ENCODE measurements around the gene C1orf159.

The C1orf159 gene

GRCh38 chr1:1042835-1043234 lies 73.1 kb downstream of the C1orf159 start:
- Histone ChIP-seq H3K4me1 (ENCODE audit: low read length) (no peaks in the 10 kb centered on the region), H3K27me3 (replicated peaks; ENCODE audit: insufficient read depth, low read length) (peaks cover 81% of the 10 kb centered on the region), H2AFZ (ENCODE audit: low read length) (no peak overlapping the region), H3K79me2 (ENCODE audit: low read length) (no peaks in the 10 kb centered on the region), H3K9me3 (replicated peaks; ENCODE audit: insufficient read depth, low read length) (no peaks in the 10 kb centered on the region), H3K4me2 (ENCODE audit: low read depth, low read length) (no peak overlapping the region), H3K9ac (ENCODE audit: low read length) (no peak overlapping the region), H4K20me1 (ENCODE audit: insufficient read depth, low read length) (no peaks in the 10 kb centered on the region), H3K36me3 (replicated peaks; ENCODE audit: insufficient read depth, low read length) (no peaks in the 10 kb centered on the region), H3K4me3 (ENCODE audit: low read length) (no peak overlapping the region), H3K27ac (ENCODE audit: low read length) (no peak overlapping the region), H3F3A (ENCODE audit: insufficient read depth, low read length) (no peaks in the 10 kb centered on the region), H3K9me2 (replicated peaks; ENCODE audit: insufficient read depth, low read length) (no peaks in the 10 kb centered on the region)
- TF ChIP-seq EZH2 (optimal IDR thresholded peaks at IDR 0.05; ENCODE audit: low read depth, low read length) (no peak), EZH2phosphoT487 (IDR thresholded peaks at IDR 0.05; ENCODE audit: low read length) (no peak)
- TF ChIP-seq, protein P1, sequence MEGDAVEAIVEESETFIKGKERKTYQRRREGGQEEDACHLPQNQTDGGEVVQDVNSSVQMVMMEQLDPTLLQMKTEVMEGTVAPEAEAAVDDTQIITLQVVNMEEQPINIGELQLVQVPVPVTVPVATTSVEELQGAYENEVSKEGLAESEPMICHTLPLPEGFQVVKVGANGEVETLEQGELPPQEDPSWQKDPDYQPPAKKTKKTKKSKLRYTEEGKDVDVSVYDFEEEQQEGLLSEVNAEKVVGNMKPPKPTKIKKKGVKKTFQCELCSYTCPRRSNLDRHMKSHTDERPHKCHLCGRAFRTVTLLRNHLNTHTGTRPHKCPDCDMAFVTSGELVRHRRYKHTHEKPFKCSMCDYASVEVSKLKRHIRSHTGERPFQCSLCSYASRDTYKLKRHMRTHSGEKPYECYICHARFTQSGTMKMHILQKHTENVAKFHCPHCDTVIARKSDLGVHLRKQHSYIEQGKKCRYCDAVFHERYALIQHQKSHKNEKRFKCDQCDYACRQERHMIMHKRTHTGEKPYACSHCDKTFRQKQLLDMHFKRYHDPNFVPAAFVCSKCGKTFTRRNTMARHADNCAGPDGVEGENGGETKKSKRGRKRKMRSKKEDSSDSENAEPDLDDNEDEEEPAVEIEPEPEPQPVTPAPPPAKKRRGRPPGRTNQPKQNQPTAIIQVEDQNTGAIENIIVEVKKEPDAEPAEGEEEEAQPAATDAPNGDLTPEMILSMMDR (IDR thresholded peaks at IDR 0.05; ENCODE audit: low read length): no peak
- DNase-seq: no peak

DNA sequence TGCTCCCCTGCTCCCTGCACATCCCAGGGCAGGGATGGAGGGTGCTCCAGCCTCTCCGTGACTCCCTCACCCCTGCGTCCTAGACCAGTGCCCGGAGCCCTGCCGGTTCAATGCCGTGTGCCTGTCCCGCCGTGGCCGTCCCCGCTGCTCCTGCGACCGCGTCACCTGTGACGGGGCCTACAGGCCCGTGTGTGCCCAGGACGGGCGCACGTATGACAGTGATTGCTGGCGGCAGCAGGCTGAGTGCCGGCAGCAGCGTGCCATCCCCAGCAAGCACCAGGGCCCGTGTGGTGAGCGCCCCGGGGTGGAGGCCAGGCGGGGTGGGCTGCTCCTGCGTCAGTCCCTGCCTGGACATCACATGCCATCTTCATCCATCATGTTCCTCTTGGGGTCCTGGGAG lies 74.0 kb downstream of the C1orf159 start:
- H3K4me1 ChIP-seq (ENCODE audit: low read length): no peaks in the 10 kb centered on the region
- H3K9me3 ChIP-seq (replicated peaks; ENCODE audit: insufficient read depth, low read length): no peaks in the 10 kb centered on the region
- no peak overlapping the region for H3K4me2 ChIP-seq (ENCODE audit: low read depth, low read length)
- no peak overlapping the region for H3K9ac ChIP-seq (ENCODE audit: low read length)
- no peak overlapping the region for H2AFZ ChIP-seq (ENCODE audit: low read length)
- H3K27me3 ChIP-seq (replicated peaks; ENCODE audit: insufficient read depth, low read length): peaks cover 81% of the 10 kb centered on the region
- no peaks in the 10 kb centered on the region for H4K20me1 ChIP-seq (ENCODE audit: insufficient read depth, low read length)
- H3K79me2 ChIP-seq (ENCODE audit: low read length): no peaks in the 10 kb centered on the region
- no peak overlapping the region for H3K27ac ChIP-seq (ENCODE audit: low read length)
- no peaks in the 10 kb centered on the region for H3F3A ChIP-seq (ENCODE audit: insufficient read depth, low read length)
- TF ChIP-seq, protein P1 (IDR thresholded peaks at IDR 0.05; ENCODE audit: low read length): no peak
- TF ChIP-seq EZH2 (optimal IDR thresholded peaks at IDR 0.05; ENCODE audit: low read depth, low read length): no peak
- TF ChIP-seq EZH2phosphoT487 (IDR thresholded peaks at IDR 0.05; ENCODE audit: low read length): no peak
- DNase-seq: no peak
- H3K36me3 ChIP-seq (replicated peaks; ENCODE audit: insufficient read depth, low read length): no peaks in the 10 kb centered on the region
- H3K9me2 ChIP-seq (replicated peaks; ENCODE audit: insufficient read depth, low read length): no peaks in the 10 kb centered on the region
- H3K4me3 ChIP-seq (ENCODE audit: low read length): no peak overlapping the region

DNA sequence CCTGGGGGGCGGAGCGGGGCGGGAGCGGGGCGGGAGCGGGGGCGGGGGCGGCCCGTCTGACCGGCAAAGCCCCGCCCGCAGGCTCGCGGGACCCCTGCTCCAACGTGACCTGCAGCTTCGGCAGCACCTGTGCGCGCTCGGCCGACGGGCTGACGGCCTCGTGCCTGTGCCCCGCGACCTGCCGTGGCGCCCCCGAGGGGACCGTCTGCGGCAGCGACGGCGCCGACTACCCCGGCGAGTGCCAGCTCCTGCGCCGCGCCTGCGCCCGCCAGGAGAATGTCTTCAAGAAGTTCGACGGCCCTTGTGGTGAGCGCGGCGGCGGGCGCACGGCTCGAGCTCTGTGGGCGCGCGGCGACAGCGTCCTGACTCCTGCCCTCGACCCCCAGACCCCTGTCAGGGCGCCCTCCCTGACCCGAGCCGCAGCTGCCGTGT lies 74.8 kb downstream of the C1orf159 start:
- H3K79me2 ChIP-seq (ENCODE audit: low read length): no peaks in the 10 kb centered on the region
- H3K4me3 ChIP-seq (ENCODE audit: low read length): no peak overlapping the region
- H3K4me1 ChIP-seq (ENCODE audit: low read length): no peaks in the 10 kb centered on the region
- H3K4me2 ChIP-seq (ENCODE audit: low read depth, low read length): no peak overlapping the region
- no peaks in the 10 kb centered on the region for H3K9me2 ChIP-seq (replicated peaks; ENCODE audit: insufficient read depth, low read length)
- no peak overlapping the region for H3K9ac ChIP-seq (ENCODE audit: low read length)
- H2AFZ ChIP-seq (ENCODE audit: low read length): no peak overlapping the region
- no peaks in the 10 kb centered on the region for H3F3A ChIP-seq (ENCODE audit: insufficient read depth, low read length)
- TF ChIP-seq, protein P1 (IDR thresholded peaks at IDR 0.05; ENCODE audit: low read length): no peak
- TF ChIP-seq EZH2 (optimal IDR thresholded peaks at IDR 0.05; ENCODE audit: low read depth, low read length): no peak
- no peak for TF ChIP-seq EZH2phosphoT487 (IDR thresholded peaks at IDR 0.05; ENCODE audit: low read length)
- H4K20me1 ChIP-seq (ENCODE audit: insufficient read depth, low read length): no peaks in the 10 kb centered on the region
- H3K27ac ChIP-seq (ENCODE audit: low read length): no peak overlapping the region
- peaks cover 82% of the 10 kb centered on the region for H3K27me3 ChIP-seq (replicated peaks; ENCODE audit: insufficient read depth, low read length)
- H3K9me3 ChIP-seq (replicated peaks; ENCODE audit: insufficient read depth, low read length): no peaks in the 10 kb centered on the region
- H3K36me3 ChIP-seq (replicated peaks; ENCODE audit: insufficient read depth, low read length): no peaks in the 10 kb centered on the region
- DNase-seq: no peak
